ENCODE measurements around the gene KANSL3.

GRCh38 chr2:96668771-96669170 lies 30.7 kb upstream of the KANSL3 start:
- TF ChIP-seq ARNTL (CRISPR knock-in tag; IDR thresholded peaks at IDR 0.05; ENCODE audit: borderline replicate concordance, low read depth) (no peak), ISL1 (CRISPR knock-in tag; IDR thresholded peaks at IDR 0.05) (no peak), PATZ1 (CRISPR knock-in tag; IDR thresholded peaks at IDR 0.05; ENCODE audit: borderline replicate concordance) (no peak), ZC3H10 (CRISPR knock-in tag; IDR thresholded peaks at IDR 0.05) (no peak), CREB5 (CRISPR knock-in tag; IDR thresholded peaks at IDR 0.05; ENCODE audit: low read depth) (no peak), ZFP30 (CRISPR knock-in tag; IDR thresholded peaks at IDR 0.05) (no peak), ZFP3 (CRISPR knock-in tag; IDR thresholded peaks at IDR 0.05) (no peak), RARB (CRISPR knock-in tag; IDR thresholded peaks at IDR 0.05) (no peak), BACH2 (CRISPR knock-in tag; IDR thresholded peaks at IDR 0.05; ENCODE audit: borderline replicate concordance) (no peak), TCF4 (CRISPR knock-in tag; IDR thresholded peaks at IDR 0.05; ENCODE audit: borderline replicate concordance) (no peak), POU6F1 (CRISPR knock-in tag; IDR thresholded peaks at IDR 0.05; ENCODE audit: borderline replicate concordance, low read depth) (no peak), PPARA (CRISPR knock-in tag; IDR thresholded peaks at IDR 0.05; ENCODE audit: borderline replicate concordance) (no peak), TOX (CRISPR knock-in tag; IDR thresholded peaks at IDR 0.05; ENCODE audit: borderline replicate concordance) (no peak)
